HG03097 (cell line): ENCODE data around the gene IKZF2.

ENCODE experiments used
- ATAC-seq: cut with Tn5 transposase; IDR thresholded peaks from one replicate; pipeline ENCODE4 v1.9.1; 2021; ENCODE audit not compliant: unreplicated experiment, low FRiP score

IKZF2 gene

DNA sequence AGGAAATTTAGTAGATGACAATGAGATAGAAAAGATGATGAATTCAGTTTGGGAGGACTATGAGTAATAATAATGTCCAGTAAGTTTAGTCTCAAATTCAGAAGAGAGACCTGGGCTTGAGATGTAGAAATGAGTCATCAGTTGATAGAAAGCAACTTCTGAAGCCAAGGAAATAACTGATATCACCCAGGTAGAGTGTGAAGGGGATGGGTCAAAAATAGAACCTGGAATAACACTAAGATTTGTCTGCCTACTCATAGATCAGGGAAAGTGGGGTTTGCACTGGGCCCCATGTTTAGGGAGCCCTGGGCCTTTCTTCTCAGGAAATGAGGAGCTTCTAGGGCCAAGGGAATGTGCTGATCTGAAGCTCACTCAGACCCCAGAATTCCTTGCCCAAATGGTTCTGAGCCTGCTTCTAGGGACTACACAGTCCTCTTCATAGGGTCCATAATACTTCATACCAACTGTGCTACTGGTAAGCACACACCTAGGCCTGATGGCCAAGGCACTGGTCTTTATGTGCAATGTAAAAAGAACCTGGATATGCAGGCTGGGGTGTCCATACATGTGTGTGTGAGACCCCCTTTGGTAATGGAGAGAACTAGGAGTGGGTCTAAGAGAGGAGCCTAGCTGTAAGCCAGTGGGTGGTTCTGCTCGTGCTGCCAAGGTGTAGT is 141.2 kb downstream of the IKZF2 start:
- no peak for ATAC-seq

DNA sequence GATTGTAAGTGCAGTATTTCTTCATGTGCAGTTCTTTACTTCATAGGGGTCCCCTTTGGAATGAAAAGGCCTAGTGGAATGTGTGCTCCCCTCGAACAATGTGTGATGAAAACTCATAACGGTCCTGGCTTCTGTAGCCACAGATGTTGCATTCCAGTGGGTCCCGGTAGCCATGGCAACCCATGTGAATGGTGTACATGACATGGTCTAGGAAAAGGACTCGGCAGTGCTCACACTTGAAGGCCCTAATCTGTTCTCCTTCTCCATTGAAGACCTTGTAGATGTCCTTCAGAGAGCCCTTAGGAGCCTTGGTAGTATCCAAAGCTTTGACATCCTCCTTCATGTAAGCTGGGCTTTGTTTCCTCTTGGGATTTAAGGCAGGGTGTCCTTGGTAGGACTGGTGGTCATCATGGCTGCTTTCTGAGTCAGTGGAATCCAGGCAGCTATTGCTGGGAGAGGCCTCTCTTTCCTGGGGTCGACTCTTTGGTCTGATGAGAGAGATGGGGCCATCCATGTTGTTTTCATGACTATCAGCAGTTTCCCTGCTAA is 144.0 kb downstream of the IKZF2 start:
- no peak for ATAC-seq

DNA sequence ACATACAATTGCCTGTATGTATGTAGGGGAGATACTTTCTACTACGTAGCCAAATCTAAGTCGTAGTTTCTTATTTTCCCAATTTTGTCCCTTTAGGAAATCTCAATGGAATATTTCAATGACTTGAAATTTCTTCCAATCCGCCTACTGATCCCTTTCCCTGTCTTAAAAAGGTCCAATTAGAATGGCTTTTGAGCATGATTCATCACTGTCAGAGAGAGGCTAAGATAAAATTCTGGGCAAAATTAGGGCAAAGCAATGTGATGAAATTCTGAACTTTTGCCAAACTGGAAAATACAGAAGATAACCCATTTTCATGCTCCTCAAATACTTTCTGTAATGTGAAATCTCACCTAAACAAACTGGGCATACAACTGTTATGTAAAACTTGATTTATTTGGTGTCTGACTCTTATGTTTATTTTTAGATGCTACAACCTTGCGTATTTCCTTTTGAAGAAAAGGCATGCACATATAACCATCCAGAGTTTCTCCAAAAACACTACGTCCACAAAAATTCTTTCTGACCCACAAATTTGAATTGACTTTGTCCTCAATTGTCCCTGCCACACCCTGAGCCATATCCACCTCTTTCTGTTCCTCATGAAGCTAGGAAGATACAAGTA is 147.1 kb downstream of the IKZF2 start:
- no peak for ATAC-seq

DNA sequence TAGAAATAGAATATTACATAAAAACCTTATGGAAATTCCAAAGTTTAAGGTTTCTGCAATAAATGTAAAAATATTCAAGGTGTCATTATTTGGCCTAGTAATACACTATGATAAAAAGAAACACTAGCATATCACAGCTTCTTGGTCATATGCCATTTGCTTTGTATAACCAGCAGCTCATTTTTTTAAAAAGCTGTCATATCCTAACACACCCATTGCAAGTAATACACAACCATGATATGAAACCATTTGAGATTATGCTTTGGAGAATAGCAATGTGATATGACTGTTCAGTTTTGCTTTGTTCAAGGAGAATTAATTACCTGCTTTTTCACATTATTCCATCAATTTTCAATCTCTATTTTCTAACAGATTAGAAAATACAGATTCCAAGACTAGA is 149.0 kb downstream of the IKZF2 start:
- ATAC-seq: no peak

DNA sequence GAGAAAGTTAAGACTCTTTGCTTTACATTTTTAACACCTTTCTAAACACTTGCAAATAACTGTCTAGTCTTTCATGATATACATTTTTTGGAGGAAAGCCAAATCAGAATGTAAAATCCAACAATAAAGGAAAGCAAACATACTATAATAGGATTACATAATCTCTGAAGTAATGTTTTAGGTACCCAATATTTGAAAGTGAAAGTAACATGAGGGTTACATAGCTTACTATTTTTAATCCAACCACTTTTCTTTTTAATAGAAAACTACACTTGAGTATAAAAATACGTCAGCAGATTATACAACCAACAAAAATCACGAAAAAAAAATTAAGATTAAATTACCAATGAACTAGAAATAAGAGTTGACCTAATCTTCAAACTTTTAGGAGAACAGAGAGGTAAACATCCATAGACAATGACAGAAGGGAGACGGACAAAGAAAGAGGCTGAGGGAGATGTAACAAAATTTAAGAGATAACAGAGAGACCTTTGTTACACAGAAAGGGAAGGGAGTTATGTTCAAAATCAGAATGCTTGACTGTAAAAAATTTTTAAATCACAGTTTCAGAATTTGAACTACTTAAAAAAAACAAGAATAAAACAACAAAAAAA is 150.0 kb downstream of the IKZF2 start:
- no peak for ATAC-seq

DNA sequence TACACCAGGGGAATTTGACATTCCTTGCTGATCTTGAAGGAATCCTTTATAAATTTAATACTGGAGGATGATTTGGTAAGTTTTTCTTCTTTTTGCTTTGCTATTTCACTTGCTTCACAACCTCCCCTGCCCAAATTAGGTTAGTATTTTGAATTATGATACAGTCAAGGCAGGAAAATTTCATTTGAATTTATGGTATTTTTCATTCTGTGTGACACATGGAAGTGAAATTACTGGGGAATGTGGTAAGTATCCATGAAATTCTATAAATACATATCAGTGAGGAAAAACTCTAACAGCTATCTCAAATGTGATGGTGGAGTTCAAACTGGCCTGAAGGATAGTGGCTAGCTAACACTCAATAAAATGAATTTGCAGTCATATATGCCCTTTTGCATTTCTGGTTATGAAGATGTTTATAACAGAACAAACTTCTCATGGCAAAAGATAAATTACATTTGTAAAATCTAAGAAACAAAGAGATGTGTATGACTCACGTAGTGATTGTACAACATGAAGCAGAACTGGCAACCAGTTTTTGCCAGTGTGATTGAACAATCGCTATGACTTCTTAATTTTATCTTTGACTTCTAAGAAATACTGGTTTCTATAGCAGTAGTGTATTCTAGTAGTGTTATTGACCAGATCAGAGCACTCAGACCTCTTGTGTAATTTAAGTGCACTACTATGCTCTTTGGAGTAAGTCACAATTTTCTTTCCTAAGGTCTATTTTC is 152.6 kb downstream of the IKZF2 start:
- no peak for ATAC-seq

DNA sequence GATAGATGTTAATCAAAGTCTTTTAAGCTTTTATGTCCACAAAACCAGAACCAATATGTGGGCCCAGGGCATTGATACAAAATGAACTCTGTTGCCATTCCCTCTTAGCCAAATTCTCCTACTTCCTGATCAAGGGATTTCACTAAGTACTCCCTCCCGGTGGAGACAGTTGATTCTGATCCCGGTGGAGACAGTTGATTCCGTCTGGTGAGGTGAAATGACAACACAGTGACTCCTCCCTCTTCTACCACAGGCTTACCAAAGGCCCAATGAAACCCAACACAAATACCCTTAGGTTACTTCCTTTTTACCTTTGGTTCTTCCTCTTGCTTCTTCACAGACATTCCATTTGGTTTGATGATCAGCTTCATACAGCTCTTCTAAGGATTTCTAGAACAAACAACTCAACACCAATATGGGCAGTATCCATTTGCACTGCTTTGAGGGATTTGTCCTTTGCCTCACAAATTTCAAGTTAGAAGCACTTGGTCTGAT is 153.8 kb downstream of the IKZF2 start:
- ATAC-seq: no peak

DNA sequence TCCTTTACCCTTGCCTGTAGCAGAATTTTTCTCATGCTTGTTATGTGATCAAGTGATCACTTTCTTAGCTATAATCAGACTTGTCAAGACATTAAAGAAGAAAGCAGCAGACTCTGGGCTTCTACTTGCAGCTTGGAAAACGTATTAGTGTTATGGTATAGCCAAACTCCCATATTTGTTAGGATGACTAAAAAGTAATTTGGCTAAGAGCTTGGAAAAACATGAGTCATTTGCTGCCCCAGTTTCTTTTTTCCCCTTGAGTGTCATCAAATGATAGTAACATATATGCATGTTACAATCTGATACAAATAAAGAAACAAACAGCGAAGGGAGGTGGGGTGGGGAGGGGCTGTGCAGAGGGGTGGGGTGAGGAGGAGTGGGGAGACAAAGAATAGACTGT is 155.5 kb downstream of the IKZF2 start:
- no peak for ATAC-seq

DNA sequence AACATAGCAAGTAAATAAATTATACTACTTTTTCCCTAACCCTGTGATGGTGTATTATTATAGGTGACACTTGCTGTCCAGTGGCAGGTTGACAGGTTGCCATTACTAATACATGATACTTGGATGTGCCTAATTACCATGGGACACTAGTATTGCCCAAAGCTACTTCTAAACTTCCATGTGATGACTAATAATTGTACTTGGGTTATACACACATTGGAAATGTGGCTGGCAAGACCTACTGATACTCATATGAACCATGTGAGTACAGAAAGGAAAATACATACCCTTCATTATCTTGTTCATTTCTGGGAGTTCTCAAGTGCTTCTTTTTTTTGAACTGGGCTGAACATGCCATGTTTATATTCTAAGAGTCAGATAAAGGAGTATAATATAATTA is 156.4 kb downstream of the IKZF2 start:
- ATAC-seq: no peak

DNA sequence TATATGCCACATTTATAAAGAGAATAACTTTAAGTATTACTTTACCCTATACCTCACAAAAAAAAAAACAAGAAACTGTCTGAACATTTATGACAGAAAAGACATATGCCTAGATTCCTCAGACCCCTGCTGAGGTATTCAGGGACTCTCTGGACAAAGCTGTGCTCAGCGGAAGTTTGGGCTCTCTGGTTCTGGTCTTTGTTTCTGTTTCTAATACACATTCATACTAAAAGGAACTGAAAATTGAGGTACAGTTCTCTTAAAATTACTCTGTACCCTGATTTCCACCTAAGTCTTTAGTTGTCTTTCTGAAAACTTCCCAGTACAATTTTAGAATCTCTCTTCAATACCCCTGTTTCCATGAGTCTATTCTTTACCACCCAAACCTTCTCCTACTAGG is 160.3 kb downstream of the IKZF2 start:
- ATAC-seq: peak; percentile 55

DNA sequence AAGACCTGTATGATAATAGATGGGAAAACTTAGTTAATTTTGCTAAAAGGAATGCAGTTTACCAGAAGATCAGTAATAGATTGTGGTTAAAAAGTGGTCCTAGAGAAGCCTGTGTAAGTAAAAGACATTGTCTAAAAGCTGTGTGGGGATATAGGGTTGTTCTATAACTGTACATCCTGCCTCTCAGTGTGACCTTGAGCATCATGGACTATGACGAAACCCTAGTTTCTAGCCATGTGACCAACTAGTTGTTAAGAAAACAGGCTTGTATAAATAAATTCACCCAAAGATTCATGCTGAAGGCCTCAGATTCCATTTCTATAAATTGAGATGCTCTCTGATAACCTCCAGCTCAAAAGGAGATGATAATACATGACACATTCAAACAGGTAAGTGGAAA is 160.7 kb downstream of the IKZF2 start:
- peak; percentile 55 for ATAC-seq

DNA sequence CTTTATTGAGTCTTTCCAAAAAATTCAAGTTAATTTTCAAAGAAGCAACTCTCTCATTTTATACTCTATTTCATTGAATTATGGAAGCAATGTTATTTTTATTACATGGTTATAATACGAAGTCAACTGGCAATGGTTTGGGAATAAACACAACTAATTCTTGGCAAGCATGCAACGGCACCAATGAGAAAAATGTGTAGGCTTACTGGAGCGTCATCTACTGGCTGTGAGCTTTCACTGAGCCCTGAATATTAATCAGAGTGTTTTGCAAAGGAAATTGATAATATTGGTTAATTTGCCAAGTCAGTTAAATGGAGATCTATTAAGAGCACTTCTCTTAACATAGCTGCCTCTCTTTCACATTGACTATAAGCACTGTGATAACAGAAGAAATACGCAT is 163.9 kb downstream of the IKZF2 start:
- ATAC-seq: no peak

DNA sequence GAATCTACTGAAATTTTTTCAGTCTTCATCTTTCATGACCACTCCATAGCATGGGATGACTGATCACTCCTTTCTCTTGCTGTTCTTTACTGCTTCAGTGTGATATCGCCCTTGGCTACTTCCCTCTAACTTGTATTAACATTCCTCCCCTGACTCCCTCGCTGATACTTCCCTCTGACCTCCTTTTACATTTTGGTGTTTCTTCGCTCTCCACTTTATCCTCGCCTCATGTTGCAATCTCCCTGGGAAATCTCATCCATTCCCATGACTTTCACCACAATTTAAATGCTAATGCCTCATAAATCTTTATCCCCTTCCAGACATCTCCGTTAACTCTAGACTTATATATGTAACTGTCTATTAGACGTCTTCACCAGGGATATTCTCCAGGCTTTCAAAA is 167.3 kb downstream of the IKZF2 start:
- no peak for ATAC-seq

DNA sequence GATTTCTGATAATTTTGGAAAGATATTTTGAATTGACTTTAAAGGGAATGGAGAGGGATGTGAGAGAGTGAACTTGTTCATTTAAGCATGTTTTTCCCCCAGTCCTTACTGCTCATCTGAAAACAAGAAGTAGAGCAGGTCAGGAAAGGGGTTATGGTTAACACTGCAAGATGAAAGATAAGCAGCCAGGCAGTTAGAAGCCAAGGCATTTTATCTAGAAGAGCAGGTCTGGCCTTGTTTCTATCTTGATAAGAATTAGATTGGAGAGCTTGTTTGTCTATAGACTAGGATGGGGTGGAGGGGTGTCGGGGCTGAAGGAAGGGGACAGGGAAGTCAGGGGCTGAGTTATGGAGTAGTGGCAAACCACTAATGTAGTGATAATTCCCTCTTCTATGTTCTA is 171.6 kb downstream of the IKZF2 start:
- ATAC-seq: no peak

DNA sequence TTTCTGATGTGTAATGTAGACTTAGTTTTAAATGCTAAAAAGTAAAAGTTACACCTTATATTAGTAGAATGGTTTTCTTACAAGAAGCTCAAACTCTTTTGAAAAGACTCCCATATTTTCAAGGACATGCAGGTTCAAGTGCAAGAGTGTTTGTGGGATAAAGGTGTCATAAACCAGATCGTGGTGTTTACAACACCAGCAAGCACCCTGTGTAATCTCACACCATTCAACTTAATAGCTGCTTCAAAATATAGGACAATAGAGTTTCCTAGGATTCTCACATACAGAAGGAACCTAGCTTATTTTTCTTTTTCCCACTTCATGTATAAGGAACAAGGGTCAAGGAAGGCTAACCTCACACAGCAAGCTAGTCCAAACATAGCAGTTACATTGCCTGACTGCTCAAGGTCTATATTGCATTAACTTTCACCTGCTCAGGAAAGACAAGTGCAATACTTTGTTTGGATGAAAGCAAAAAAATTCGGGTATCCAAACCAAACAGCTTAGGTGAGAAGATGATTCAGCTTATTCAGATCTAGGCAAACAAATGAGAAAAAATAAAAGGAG is 172.3 kb downstream of the IKZF2 start:
- no peak for ATAC-seq

DNA sequence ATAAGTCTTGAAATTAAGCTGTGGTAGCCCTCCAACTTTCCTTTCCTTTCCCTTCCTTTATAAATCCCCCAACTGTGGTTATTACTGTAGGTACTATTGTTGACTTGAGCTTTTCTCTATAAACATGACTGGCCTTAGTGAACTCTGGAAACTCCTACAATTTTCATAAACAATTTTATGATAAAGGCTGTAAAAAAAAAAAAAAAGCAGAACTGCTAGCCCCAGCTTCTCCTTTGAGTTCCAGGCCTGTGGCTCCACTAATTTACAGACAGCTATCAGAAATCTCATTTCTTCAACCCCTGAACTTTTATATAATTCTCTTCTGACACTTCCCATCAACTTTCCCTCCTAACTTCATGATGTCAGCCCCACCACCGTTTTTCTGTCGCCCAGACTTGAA is 174.3 kb downstream of the IKZF2 start:
- no peak for ATAC-seq

DNA sequence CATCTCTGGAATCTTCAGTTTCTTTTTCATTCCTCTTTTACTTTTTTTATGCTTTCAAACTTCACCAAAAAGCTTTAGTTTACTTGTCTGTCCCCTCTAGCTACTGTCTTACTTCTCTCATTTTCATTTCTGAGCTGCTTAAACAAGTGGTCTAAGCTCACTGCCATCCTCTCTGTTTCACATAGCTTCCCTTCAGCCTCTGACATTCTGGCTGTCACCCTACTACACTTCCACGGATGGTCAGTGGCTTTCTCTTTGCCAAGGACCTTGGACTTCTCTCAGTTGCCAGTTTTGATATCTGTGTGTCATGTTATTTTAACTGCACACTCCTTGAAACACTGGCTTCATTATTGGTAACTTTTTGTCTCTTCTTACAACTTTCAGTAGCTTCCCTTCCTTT is 176.1 kb downstream of the IKZF2 start:
- ATAC-seq: peak; percentile 57

DNA sequence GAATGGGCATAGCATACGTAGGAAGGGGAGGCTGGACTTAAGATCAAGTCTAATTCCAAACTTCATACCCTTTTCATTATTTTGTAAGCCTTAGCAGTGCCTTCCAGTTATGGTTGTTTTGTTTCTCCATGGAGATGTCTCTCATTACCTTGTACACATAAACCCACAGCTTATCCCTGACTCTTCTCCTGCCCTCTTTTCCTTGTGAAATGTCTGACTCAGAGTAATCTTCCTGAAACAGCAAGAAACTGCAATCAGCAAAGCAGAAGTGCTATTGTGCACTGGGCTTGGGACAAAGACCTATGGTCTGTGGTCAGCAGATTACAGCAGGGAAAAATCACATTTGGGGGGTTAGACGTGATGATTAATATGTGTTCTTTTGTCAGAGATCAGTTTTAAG is 176.7 kb downstream of the IKZF2 start:
- ATAC-seq: no peak

DNA sequence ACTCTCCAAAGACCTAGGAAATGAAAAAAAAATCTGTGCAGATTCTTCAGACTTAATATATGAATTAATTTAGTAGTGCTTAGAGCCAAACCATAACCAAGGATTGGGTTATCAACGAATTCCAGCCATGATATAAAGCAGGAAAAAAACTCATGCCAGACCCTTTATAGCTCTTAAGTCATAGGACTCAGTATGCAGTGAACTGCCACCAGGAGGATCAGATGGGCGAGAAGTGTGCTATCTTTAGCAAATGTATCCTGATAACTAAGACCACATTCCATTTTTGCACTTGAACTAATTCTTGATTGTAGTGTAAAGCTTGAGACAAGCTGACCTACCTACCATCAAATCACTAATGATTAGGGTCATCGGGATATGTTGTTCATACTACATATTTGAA is 178.1 kb downstream of the IKZF2 start:
- no peak for ATAC-seq

DNA sequence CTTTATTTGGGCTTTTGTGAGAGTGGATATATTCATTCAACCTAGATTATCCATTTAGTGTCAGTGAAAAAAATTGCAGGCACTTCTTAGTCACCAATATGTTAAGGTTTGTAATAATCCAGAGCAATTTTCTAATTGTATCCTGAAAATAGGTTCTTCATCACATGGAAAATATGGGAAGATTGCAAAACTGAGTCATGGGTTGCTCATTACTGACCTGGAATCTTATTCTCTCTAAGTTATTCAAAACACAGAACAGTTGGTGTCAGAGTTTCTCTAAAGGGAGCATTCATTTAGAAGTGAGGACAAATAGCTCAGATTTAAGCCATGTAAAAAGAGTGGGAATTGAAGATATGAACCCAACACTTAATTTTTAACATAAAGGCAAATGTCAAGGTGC is 181.3 kb downstream of the IKZF2 start:
- no peak for ATAC-seq
